Breast epithelium (tissue), 4 donors: ENCODE results near the gene DNAH17. TPM values are rescaled to one million over a fixed set of nuclear protein-coding genes. Genes with fewer than 3 reads are reported as not detected.

ENCODE experiments used
- DNase-seq, 2 donors: peaks; one replicate each; pipeline ENCODE4 v3.0.0-alpha.2; 2019; ENCODE audit warnings: low spot score in 2 of 2
- H3K27ac ChIP-seq, 2 donors: fragments of 200-600 bp; sonication (generic) in 1 of 2; one replicate each; pipeline ENCODE4 v1.5.1; 2016 to 2019; ENCODE audit warnings: mild to moderate bottlenecking in 1 of 2
- H3K27me3 ChIP-seq, 2 donors: fragments of 200-600 bp; sonication (generic) in 1 of 2; one replicate each; pipeline versions ENCODE4 v1.5.1 to v1.6.0; 2017 to 2019; ENCODE audit warnings: control low read depth in 1 of 2, mild to moderate bottlenecking in 1 of 2
- H3K36me3 ChIP-seq: fragments of 200-600 bp; one replicate; pipeline ENCODE4 v1.5.1; 2019
- H3K4me1 ChIP-seq, 2 donors: fragments of 200-600 bp; sonication (generic); one replicate each; pipeline ENCODE4 v1.5.1; 2016 to 2019; ENCODE audit warnings: control low read depth in 1 of 2
- H3K4me3 ChIP-seq, 3 donors: fragments of 200-600 bp; sonication (generic); 1 replicate in 2 of 3; 2 replicates in 1 of 3; pipeline ENCODE4 v1.5.1; 2016 to 2019; ENCODE audit warnings: mild to moderate bottlenecking in 3 of 3, moderate library complexity in 2 of 3
- H3K9me3 ChIP-seq, 2 donors: fragments of 200-600 bp; sonication (generic) in 1 of 2; one replicate each; pipeline ENCODE4 v1.5.1; 2016 to 2019; ENCODE audit warnings: control low read depth in 1 of 2
- CTCF ChIP-seq, 3 donors: fragments of 450-650 bp; IDR thresholded peaks; one replicate each; pipeline ENCODE4 v1.5.1; 2016 to 2017; ENCODE audit warnings: antibody characterized with exemption in 3 of 3, mild to moderate bottlenecking in 3 of 3, moderate library complexity in 3 of 3
- POLR2A ChIP-seq: fragments of 450-650 bp; IDR thresholded peaks from one replicate; pipeline ENCODE4 v1.6.1; 2016; ENCODE audit warnings: antibody characterized with exemption, mild to moderate bottlenecking, moderate library complexity
- POLR2AphosphoS5 ChIP-seq, 3 donors: sonication (generic); formaldehyde crosslinking; IDR thresholded peaks; one replicate each; pipeline ENCODE4 v1.6.1; 2017; ENCODE audit warnings: antibody characterized with exemption in 3 of 3
- intact Hi-C: fragments of 100-400 bp; cut with DNase I; formaldehyde crosslinking; loops from one replicate; pipeline ENCODE4 v1.15.1; 2023; ENCODE audit warnings: low total_unique reads
- total RNA-seq, 3 donors: library from RNA; depleted of rRNA; stranded (reverse); fragments of >200 nt; gene quantifications; one replicate each; pipeline ENCODE4 v1.1.0, GENCODE V29; 2016

The DNAH17 gene
- total RNA-seq, 3 donors from 2014 or later = 0.15 to 0.33 TPM; not detected in 1

- Histone ChIP-seq H3K27ac (no peak overlapping the region), H3K4me3 (no peak overlapping the region), H3K27me3 (no peaks in the 10 kb centered on the region), H3K9me3 (no peaks in the 10 kb centered on the region), H3K4me1 (no peaks in the 10 kb centered on the region), H3K36me3 (no peaks in the 10 kb centered on the region)
- intact Hi-C loops = no loop called here
- TF ChIP-seq POLR2AphosphoS5 (IDR thresholded peaks at IDR 0.05) (no peak), POLR2A (no peak), CTCF (IDR thresholded peaks at IDR 0.05) (no peak)
- no peak for DNase-seq
These were observed 128.7 kb downstream of the DNAH17 start for GRCh38 chr17:78448356-78448993.

- no peak for DNase-seq
- intact Hi-C loops = no loop called here
These were observed 130.4 kb downstream of the DNAH17 start for GRCh38 chr17:78446833-78447232.

GRCh38 chr17:78444392-78444791 lies 132.8 kb downstream of the DNAH17 start:
- no peaks in the 10 kb centered on the region for H3K9me3 ChIP-seq
- DNase-seq = no peak
- no peak overlapping the region for H3K27ac ChIP-seq
- no peak for TF ChIP-seq POLR2AphosphoS5 (IDR thresholded peaks at IDR 0.05)
- TF ChIP-seq CTCF (IDR thresholded peaks at IDR 0.05) = no peak
- TF ChIP-seq POLR2A = no peak
- H3K4me1 ChIP-seq = no peaks in the 10 kb centered on the region
- intact Hi-C loops = no loop called here
- no peaks in the 10 kb centered on the region for H3K27me3 ChIP-seq
- no peak overlapping the region for H3K4me3 ChIP-seq
- no peaks in the 10 kb centered on the region for H3K36me3 ChIP-seq

More at GRCh38 chr17:78446833-78447232, 130.4 kb downstream of the DNAH17 start:
- no peaks in the 10 kb centered on the region for H3K4me1 ChIP-seq
- H3K4me3 ChIP-seq = no peak overlapping the region
- no peaks in the 10 kb centered on the region for H3K9me3 ChIP-seq
- TF ChIP-seq POLR2A (no peak), CTCF (IDR thresholded peaks at IDR 0.05) (no peak), POLR2AphosphoS5 (IDR thresholded peaks at IDR 0.05) (no peak)
- H3K36me3 ChIP-seq = no peaks in the 10 kb centered on the region
- no peaks in the 10 kb centered on the region for H3K27me3 ChIP-seq
- H3K27ac ChIP-seq = no peak overlapping the region

GRCh38 chr17:78442648-78443218 lies 134.5 kb downstream of the DNAH17 start:
- Histone ChIP-seq H3K4me1 (no peaks in the 10 kb centered on the region), H3K9me3 (no peaks in the 10 kb centered on the region), H3K36me3 (no peaks in the 10 kb centered on the region), H3K27me3 (peaks cover 0 to 4% of the 10 kb centered on the region in 2 donors), H3K27ac (peak overlapping the region in 1 of 2 donors; percentile 38), H3K4me3 (no peak overlapping the region)
- intact Hi-C loops = no loop called here
- peak in 1 of 2 donors; percentile 31 for DNase-seq
- TF ChIP-seq POLR2A (no peak), POLR2AphosphoS5 (IDR thresholded peaks at IDR 0.05) (peak; percentile 20 to 56 (median 22))

- no peaks in the 10 kb centered on the region for H3K4me1 ChIP-seq
- no peak for TF ChIP-seq POLR2A
- no peak for TF ChIP-seq CTCF (IDR thresholded peaks at IDR 0.05)
- TF ChIP-seq POLR2AphosphoS5 (IDR thresholded peaks at IDR 0.05) = no peak
- H3K9me3 ChIP-seq = no peaks in the 10 kb centered on the region
- intact Hi-C loops = no loop called here
- no peak overlapping the region for H3K27ac ChIP-seq
- H3K4me3 ChIP-seq = no peak overlapping the region
- H3K27me3 ChIP-seq = peaks cover 0 to 17% of the 10 kb centered on the region in 2 donors
- DNase-seq = no peak
- no peaks in the 10 kb centered on the region for H3K36me3 ChIP-seq
These were observed 135.8 kb downstream of the DNAH17 start for GRCh38 chr17:78441271-78441971.
